HG03354 (cell line): ENCODE results near the gene LGALS14.
"Not testable (repeated sequence)": the region's sequence is repeated elsewhere in the genome, so short reads cannot be mapped to it uniquely, and the experiment has no call there.

Experiments
- ATAC-seq: cut with Tn5 transposase; IDR thresholded peaks from one replicate; pipeline ENCODE4 v1.9.1; 2021; ENCODE audit warnings: mild to moderate bottlenecking; ENCODE audit not compliant: unreplicated experiment, poor library complexity, severe bottlenecking

Gene LGALS14

DNA sequence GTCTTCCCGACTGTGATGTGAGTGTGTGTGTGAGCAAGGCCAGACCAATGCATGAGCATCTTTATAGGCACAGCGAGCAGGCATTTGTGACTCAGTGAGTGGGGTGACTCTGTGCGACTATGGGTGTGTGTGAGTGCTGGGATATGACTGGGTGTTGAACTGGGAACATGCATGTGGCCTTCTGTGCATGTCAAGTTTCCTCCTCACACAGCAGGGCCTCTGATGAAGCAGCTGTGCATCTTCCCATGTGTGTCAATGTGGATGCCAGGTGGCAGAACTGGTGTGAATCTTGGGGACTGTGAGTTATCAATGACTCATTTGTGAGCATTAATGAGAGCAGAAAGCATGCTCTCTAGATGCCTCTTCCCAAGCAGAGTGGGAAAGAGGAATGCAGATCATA is 12.1 kb upstream of the LGALS14 start:
- ATAC-seq: no peak

DNA sequence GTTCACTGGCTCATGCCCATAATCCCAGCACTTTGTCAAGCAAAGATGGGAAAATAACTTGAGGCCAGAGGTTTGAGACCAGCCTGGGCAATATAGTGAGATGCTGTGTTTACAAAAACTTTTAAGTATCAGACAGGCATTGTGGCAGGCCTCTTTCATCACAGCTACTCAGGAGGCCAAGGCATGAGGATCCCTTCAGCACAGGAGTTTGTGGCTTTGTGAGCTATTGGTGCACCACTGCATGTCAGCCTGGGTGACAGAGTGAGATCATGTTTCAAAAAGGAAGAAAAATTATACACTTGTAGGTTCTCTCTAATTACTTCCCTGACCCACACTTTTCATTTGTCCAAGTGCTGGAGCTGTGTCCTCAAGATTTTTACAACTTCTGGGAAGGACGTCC is 11.5 kb upstream of the LGALS14 start:
- no peak for ATAC-seq

DNA sequence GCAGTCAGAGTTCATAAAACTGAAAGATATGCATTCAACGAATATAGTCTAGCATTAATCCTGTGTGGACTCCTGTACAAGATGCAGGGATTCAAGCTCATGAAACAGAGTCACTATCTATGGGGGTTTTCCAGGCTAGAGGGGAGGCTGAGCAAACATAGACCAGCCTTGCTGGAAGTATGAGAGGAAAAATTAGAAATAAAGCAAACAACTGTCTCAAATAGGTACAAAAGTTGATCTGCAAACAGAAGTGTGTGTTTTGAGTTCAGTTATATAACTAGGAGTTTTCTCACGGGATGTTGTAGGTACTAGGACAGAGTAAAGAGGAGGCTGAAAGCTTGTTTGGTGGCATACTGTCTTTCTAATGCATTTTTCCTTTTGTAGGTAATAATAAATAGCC is 8.5 kb upstream of the LGALS14 start:
- ATAC-seq: no peak

DNA sequence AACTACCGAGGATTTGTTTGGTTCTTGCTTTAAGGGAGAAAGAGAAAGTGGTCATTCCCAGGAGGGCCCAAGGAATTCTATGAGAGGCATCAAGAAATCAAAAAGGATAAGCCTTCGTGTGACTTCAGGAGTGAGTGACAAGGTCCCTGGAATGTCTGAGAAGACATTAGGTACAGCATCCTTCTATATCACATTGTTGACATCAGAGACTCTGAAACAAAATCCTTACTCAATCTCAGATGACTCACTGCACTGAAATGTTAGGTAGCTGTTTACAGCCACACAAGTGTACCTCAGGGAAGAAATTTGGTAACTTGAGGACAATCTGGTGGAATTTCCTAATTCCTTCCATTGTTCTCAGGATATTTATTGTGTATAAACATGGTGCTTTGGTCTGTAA is 7.9 kb upstream of the LGALS14 start:
- no peak for ATAC-seq

DNA sequence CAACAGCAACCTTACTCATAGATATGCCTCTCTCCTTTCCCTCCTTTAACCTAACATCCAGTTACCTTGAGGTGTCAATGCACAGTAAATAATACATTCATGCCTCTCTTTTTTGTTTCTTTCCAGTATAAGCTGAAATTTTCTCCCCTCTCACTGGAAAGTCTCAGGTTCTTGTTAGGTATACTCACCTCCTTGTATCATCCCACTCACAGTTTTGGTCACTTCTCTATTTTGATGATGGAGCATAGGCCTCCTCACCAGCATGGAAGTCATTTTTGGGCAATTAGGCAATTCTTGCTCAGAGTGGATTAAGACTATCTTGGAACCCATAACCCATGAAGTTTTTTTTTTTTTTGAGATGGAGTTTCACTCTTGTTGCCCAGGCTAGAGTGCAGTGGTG is 5.7 kb upstream of the LGALS14 start:
- ATAC-seq: no peak

DNA sequence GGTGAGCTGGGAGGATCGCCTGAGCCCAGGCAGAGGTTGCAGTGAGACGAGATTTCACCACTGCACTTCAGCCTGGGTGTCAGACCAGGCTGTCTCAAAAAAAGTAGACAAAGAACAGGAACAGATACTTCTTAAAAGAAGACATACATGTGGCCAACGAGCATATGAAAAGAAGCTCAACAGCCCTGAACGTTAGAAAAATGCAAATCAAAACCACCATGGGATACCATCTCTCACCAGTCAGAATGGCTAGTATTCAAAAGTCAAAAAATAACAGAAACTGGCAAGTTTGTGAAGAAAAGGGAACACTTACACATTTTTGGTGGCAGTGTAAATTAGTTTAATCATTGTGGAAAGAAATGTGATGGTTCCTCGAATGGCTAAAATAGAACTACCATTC is 3.0 kb upstream of the LGALS14 start:
- ATAC-seq: no peak

DNA sequence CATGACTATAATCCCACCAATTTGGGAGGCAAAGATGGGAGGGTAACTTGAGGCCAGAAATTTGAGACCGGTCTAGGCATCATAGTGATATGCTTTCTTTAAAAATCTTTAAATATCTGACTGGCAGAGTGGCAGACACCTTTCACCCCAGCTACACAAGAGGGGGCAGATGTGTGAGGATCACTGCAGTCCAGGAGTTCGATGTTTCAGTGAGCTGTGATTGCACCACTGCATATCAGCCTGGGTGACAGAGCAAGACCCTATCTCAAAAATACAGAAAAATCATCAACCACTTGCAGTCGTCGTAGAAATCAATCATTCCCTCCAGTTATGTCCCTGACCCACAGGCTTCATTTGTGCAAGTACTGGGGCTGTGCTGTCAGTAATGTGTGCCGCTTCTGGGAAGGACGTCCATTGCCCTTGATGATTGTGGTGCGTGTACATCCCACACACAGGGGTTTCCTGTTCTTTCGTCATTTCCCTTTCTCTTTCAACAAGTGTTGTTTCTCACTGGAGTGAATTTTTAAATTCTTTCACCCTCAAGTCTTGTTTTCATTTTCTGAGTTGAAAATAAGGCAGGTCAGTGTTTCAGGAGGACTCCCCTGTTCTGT is 1.4 kb downstream of the LGALS14 start:
- ATAC-seq: no peak

DNA sequence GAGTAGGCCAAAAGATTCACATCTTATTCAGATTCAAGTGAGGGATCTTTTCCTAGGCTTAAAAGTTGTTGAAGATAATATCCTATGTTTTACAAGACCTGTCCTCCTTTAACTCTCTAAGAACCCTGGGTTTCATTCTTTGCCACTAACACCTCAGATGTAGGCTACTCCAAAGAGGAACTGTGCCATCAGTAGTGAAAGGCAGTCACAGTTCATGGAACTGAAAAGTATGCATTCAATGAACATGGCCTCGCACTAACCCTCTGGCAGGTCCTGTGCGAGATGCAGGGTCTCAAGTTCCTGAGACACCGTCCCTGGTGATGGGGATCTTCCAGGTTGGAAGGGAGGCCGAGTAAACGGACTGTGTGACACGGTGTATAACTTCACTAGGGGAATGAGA is 4.3 kb downstream of the LGALS14 start:
- ATAC-seq: no peak

DNA sequence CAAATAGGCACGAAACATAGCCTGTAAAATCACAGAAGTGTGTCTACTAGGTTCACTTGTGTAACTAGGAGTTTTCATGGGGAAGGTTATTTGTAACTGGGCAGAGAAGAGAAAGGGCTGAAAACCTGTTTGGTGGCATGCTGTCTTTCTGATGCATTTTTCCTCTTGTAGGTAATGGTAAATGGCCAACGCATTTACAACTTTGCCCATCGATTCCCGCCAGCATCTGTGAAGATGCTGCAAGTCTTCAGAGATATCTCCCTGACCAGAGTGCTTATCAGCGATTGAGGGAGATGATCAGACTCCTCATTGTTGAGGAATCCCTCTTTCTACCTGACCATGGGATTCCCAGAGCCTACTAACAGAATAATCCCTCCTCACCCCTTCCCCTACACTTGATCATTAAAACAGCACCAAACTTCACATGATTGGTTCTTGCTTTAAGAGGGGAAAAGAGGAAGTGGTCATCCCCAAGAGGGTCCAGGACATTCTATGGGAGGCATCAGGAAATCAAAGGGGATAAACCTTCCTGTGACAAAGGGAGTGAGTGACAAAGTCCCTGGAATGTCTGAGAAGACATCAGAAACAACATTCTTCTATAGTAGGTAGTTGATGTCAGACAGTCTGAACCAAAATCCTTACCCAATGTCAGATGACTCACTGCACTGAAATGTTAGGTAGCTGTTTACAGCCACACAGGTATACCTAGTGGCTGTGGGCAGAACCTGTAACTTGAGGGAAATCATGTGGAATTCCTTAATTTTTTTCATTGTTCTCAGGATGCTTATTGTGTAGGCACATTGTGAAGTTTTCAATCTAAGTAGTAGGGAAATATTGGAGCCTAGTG is 5.0 kb downstream of the LGALS14 start:
- ATAC-seq: no peak

DNA sequence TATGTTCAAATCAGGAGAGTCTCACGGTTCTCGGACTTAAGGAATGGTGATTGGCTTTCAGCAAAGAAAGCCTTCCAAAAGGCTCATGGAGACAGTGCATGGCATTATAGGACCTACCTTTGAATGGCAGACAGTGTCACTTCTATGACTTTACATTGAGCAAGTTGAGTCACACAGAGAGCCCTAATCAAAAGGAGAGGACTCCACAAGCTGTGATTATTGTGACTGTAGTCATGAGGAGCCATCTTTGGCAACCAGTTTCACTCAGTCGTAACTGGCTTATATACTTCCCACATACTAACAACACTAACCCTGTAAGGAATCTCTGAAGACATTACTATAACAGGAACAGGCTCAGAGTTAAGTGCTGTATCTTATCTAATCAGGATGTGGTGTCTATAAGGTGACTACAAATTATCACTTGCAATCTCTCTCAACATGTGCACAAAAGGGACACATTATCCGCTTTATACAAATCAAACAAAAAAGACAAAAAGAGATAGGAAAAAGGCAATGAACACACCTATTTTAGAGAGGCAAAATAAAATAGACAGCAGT is 6.1 kb downstream of the LGALS14 start:
- no peak for ATAC-seq

DNA sequence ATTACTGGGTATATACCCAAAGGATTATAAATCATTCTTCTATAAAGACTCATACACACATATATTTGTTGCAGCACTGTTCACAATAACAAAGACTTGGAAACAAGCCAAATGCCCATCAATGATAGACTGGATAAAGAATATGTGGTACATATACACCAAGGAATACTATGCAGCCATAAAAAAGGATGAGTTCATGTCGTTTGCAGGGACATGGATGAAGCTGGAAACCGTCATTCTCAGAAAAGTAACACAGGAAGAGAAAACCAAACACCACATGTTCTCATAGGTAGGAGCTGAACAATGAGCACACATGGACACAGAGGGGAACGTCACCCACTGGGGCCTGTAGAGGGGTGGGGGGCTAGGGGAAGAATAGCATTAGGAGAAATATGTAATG is 15.9 kb downstream of the LGALS14 start:
- ATAC-seq: not testable (repeated sequence)

DNA sequence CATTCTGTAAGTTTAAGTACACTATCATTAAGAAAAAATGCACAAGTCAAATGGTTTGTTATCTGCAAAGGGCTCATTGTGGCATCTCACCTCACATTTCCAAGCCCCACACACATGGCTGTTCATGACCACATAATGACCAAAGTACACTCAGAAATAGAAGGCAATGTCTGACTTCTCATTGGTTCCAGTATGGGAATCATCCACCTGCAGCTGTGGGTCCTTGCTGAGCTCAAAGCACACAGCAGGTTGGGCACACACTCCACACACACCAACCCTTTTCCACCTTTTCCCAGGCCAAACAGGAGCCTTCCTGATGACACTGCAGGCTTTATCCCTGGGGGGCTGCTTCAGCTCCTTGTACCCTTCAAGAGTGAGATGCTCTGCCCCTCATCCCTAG is 21.7 kb downstream of the LGALS14 start:
- ATAC-seq: no peak

DNA sequence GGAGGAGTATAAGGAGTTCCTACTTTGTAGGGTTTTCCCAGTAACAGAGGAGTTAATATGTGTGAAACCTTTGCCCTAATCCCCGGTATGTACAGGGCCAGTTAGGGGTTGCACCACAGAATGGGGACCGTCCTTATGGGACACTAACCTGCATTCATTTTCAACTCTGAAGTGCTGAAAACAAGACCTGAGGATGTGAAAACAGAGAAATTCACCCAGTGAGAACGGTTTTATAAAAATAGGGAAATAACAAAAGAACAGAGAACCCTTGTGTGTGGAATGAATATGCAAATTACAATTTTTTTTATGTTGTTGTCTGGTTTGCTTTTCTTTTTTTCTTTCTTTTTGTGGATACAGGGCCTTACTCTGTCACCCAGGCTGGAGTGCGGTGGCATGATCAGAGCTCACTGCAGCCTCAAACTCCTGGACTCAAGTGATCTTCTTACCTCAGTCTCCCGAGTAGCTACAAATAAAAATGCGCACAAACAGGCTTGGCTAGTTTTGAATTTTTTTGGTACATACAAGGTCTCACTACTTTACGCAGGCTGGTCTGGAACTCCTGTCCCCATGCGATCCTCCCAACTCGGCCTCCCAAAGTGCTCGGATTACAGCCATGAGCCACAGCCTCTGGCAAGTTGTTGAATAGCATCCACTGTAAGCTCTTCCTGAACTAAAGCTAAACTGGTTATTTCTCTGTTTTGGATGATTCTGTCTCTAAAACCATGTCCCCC is 23.0 kb downstream of the LGALS14 start:
- no peak for ATAC-seq

DNA sequence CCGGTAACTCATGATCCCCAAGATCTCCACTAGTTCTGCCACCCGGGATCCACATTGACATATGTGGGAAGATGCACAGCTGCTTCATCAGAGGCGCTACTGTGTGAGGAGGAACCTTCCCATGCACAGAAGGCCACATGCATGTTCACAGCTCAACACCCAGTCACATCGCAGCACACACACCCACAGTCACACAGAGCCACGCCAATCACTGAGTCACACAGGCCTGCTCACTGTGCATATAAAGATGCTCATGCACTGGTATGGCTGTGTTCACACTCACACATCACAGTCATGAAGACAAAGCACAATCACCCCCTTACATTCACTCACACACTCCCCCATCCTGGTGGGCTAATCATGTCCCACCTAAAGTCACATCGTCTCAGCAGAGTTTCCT is 23.8 kb downstream of the LGALS14 start:
- ATAC-seq: no peak

DNA sequence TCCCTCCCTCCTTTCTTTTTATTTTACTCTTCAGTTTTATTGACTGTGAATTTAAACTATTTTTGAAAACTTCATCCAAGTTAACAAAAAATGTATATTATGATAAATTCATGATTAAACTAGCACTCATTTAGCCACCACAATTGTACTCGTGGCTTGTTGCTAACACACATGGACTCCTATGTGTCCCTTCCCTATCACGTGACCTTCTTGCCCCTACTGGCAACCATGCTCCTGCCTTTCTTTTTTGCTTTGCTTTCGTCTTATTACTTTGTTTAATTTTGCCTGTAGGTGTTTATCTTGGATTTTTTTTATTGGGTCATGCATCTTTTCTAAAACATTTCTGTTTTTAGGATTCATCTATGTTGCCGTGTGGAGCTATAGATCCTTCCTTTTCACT is 25.3 kb downstream of the LGALS14 start:
- no peak for ATAC-seq

DNA sequence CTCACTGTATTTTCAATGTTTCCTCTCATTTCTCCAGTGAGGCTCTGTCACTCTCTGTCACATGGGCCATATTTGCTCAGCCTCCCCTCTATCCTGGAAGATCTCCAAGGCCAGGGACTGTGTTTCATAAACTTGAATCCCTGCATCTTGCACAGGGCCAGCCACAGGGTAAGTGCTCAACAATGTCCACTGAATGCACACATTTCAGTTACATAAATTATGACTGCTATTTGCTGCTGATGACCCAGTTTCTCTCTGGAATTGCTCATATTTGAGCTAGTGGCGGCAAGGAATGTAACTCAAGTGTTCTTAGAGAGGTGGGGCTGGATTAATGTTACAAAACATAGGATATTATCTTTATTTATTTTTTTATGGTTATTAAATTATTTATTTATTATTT is 27.4 kb downstream of the LGALS14 start:
- ATAC-seq: no peak

DNA sequence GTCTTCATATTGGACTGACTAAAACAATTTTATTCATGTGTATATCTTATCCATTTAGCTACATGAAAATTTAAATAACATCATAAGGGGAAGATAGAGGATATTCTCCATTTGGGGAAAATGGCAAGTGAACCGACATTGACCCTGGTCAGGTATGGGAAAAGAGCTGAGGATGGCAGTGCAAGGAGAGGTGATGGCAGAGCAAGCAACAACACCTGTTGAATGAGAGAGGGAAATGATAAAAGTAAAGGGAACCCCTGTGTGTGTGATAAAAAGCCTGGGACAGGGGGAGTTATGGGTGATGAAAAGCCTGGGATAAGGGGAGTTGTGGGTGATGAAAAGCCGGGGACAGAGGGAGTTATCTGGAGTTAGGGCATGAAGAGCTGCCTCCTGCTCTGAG is 29.6 kb downstream of the LGALS14 start:
- ATAC-seq: no peak

DNA sequence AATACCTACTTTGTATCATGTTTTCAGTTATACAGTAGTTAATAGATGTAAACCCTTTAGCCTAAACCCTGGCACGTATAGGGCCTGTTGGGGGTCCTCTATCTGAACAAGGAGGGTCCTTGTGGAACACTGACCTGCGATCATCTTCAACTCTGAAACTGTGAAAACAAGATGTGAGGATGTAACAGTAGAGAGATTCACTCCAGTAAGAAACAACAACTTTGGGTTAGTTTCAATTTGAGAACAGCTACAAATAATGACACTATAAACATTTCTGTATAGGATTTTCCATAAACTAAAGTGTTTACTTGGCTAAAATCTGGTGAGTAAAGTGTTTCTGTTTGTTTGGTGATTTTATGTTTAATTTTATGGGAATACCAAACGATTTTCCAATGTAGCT is 31.4 kb downstream of the LGALS14 start:
- no peak for ATAC-seq

DNA sequence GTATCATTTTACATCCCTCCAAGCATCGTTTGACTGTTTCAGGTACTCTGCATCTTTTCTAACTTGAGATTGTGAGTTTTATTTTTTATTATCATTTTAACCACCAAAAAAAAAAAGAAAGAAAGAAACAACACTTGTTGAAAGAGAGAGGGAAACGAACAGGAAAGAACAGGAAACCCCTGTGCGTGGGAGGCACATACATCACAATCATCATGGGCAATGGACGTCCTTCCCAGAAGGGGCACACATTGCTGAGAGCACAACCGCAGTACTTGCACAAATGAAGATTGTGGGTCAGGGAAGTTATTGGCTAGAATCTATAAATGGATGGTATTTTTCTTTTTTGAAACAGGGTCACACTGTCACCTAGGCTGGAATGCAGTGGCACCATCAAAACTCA is 31.8 kb downstream of the LGALS14 start:
- ATAC-seq: no peak

DNA sequence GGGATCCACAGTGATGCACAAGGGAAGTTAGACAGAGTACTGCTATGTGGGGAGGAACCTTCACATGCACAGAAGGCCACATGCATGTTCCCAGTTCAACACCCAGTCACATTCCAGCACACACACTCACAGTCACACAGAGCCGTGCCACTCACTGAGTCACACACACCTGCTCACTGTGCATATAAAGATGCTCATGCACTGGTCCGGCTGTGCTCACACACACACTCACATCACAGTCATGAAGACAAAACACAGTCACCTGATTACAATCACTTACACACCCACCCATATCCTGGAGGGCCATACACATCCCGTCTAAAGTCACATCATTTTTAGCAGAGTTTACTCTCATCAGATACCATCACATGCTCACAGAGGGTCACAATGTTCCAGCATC is 33.1 kb downstream of the LGALS14 start:
- ATAC-seq: no peak

DNA sequence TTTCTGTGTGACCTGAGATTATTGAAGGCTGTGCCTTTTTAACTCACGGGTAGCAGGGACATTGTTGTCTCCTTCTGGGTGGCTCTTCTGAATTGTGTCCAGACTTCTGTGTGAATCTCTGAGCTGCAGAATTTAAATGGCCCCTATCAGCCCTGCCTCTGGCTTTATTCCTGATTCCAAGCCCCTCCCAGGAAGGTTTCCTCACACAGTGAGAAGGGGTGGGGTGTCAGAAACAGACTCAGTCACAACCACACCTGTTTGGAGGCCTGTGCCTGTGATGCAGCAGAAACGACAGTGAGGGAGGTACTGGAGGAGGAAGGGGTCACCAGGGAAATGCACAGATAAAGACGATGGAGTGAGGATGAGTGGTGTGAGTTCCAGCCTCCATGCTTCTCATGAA is 33.6 kb downstream of the LGALS14 start, which contains the start of gene CLC:
CLC (minus strand) TSS at position 139 of the 400 bp plus-strand sequence; CDS start at position 62, 77 bp downstream.
- ATAC-seq: no peak
